NT2/D1 (cell line): Measurements from ENCODE around the gene TRAPPC4.

ENCODE experiments used
- DNase-seq: peaks from one replicate; pipeline ENCODE4 v3.0.0-alpha.2; 2011; ENCODE audit warnings: low read depth, low spot score
- H3K27me3 ChIP-seq: 2 replicates; pipeline ENCODE4 v1.6.0; 2011; ENCODE audit warnings: mild to moderate bottlenecking; ENCODE audit not compliant: insufficient read length, insufficient read depth
- H3K36me3 ChIP-seq: 2 replicates; pipeline ENCODE4 v1.6.1; 2011; ENCODE audit warnings: mild to moderate bottlenecking, low read length, mixed read lengths; ENCODE audit not compliant: insufficient read depth, insufficient read length
- H3K4me1 ChIP-seq: 2 replicates; pipeline ENCODE4 v1.5.1; 2011; ENCODE audit not compliant: insufficient read depth, insufficient read length
- H3K4me3 ChIP-seq: 2 replicates; pipeline ENCODE4 v1.5.1; 2011; ENCODE audit warnings: low read depth; ENCODE audit not compliant: insufficient read length
- H3K9ac ChIP-seq: 2 replicates; pipeline ENCODE4 v1.6.0; 2011; ENCODE audit warnings: low read depth; ENCODE audit not compliant: insufficient read length
- H3K9me3 ChIP-seq: 2 replicates; pipeline ENCODE4 v1.5.1; 2011; ENCODE audit warnings: mild to moderate bottlenecking, low read length; ENCODE audit not compliant: insufficient read depth
- SUZ12 ChIP-seq: IDR thresholded peaks from 2 replicates; pipeline ENCODE4 v1.6.1; 2011; ENCODE audit not compliant: insufficient read length, insufficient read depth; ENCODE audit errors: extremely low read depth
- YY1 ChIP-seq: IDR thresholded peaks from 2 replicates; pipeline ENCODE4 v1.6.1; 2011; ENCODE audit not compliant: insufficient read length, insufficient read depth
- ZNF274 ChIP-seq: IDR thresholded peaks from 2 replicates; pipeline ENCODE4 v1.6.1; 2011; ENCODE audit warnings: mild to moderate bottlenecking, low read depth, low read length

TRAPPC4 gene

DNA sequence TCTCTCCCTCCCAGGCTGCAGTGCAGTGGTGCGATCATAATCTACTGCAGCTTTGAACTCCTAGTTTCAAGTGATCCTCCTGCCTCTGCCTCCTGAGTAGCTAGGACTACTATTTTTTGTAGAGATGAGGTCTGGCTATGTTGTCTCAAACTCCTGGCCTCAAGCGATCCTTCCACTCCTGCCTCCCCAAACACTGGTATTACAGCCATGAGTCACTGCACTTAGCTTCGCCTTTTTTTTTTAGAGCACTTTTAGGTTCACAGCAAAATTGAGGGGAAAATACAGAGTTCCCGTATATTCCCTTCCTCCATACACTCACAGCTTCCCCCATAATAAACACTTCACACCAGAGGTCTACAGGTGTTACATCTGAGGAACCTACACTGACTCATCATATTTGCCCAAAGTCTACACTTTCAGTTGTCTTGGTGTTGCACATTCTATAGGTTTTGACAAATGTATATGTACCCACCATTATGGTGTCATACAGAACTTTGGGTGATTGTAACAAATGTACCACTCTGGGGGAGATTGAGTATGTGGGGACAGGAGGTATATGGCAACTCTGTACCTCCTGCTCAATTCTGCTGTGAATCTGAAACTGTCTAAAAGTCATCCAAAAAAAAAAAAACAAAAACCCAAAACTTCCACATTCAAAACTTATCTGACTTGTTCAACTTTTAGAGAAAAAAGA, 23.4 kb downstream of the TRAPPC4 start:
- no peak overlapping the region for H3K4me3 ChIP-seq
- no peak overlapping the region for H3K9ac ChIP-seq
- DNase-seq = no peak
- H3K9me3 ChIP-seq = no peaks in the 10 kb centered on the region
- no peaks in the 10 kb centered on the region for H3K27me3 ChIP-seq
- TF ChIP-seq ZNF274 = no peak
- no peak for TF ChIP-seq YY1
- TF ChIP-seq SUZ12 = no peak
- H3K4me1 ChIP-seq = no peaks in the 10 kb centered on the region
- H3K36me3 ChIP-seq = peaks cover 25% of the 10 kb centered on the region

DNA sequence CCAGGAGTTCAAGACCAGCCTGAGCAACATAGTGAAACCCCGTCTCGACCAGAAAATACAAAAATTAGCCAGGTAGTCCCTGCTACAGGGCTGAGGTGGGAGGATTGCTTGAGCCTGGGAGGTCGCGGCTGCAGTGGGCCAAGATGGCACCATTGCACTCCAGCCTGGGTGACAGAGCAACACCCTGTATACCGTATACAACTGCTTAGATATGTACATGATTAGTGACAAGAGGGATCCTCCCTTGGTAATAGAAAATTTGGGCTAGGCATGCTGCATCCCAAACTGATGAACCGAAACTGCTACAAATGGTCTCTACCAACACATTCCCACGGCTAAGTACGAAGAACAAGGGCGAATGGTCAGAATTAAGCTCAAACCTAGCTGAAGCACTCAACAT, 24.4 kb downstream of the TRAPPC4 start:
- Histone ChIP-seq H3K4me1 (no peaks in the 10 kb centered on the region), H3K27me3 (no peaks in the 10 kb centered on the region), H3K4me3 (no peak overlapping the region), H3K9ac (no peak overlapping the region), H3K9me3 (no peaks in the 10 kb centered on the region), H3K36me3 (peaks cover 33% of the 10 kb centered on the region)
- TF ChIP-seq SUZ12 = no peak
- TF ChIP-seq YY1 = no peak
- no peak for TF ChIP-seq ZNF274
- DNase-seq = no peak

DNA sequence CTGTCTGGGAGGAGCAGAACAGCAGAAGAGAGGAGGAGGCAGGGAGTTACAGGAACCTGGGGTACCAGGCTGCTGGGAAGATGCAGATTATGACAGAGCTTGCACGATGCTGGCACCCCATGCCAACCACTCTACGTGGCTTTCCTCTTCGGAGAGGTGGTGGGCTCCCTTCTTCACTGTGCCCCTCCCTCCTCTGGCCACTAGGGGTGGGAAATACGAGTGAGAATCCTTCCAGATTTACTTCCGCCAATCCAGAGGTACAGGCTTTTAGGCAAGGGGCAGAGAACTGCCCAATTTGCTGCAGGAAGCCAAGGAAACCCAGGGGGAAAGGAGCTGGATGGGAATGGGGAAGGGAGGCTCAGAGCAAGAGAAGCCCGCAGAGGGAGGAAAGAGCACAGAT, 26.1 kb downstream of the TRAPPC4 start:
- Histone ChIP-seq H3K36me3 (peaks cover 51% of the 10 kb centered on the region), H3K9ac (peak overlapping the region; percentile 4), H3K4me1 (no peaks in the 10 kb centered on the region), H3K9me3 (no peaks in the 10 kb centered on the region), H3K4me3 (no peak overlapping the region), H3K27me3 (no peaks in the 10 kb centered on the region)
- no peak for DNase-seq
- TF ChIP-seq YY1 = no peak
- no peak for TF ChIP-seq ZNF274
- TF ChIP-seq SUZ12 = no peak

DNA sequence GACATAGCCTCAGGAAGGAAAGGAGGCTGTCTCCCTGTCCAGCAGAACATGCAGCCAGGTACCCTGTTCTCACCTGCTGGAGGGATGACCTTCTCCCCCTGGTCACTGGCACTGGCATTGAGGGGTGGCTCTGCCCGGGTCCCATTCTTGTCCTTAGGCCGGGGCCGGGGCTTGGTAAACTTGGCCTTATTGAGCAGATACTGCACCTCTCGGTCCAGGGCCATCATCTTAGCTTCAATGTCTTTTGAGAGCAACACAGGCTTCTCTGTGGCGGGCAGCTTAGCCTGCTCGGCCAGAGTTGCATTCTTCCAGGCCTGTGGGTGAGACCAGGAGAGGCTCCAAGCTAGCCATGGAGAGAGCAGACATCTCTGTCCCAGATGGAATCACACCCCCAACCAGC, 27.9 kb downstream of the TRAPPC4 start:
- Histone ChIP-seq H3K4me1 (no peaks in the 10 kb centered on the region), H3K27me3 (no peaks in the 10 kb centered on the region), H3K9ac (no peak overlapping the region), H3K4me3 (no peak overlapping the region), H3K9me3 (no peaks in the 10 kb centered on the region), H3K36me3 (peaks cover 68% of the 10 kb centered on the region)
- TF ChIP-seq SUZ12 (no peak), YY1 (no peak), ZNF274 (no peak)
- no peak for DNase-seq

DNA sequence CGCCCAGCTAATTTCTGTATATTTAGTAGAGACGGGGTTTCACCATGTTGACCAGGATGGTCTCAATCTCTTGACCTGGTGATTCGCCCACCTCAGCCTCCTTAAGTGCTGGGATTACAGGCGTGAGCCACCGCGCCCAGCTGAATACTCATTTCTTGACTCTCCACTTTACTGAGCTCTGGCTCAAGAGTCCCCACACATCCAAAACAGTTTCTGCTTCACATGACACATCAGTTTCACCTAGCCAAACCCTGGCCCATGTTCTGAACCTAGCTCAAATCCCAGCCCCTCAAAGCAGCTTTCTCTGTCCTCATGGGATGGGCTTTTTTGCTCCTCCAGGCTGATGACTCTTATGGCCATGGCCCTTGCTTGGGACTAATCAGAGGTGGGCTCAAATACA, 28.6 kb downstream of the TRAPPC4 start:
- H3K4me3 ChIP-seq = no peak overlapping the region
- TF ChIP-seq SUZ12 = no peak
- no peak for TF ChIP-seq ZNF274
- TF ChIP-seq YY1 = no peak
- no peaks in the 10 kb centered on the region for H3K9me3 ChIP-seq
- DNase-seq = no peak
- H3K36me3 ChIP-seq = peaks cover 75% of the 10 kb centered on the region
- H3K9ac ChIP-seq = no peak overlapping the region
- H3K27me3 ChIP-seq = no peaks in the 10 kb centered on the region
- H3K4me1 ChIP-seq = no peaks in the 10 kb centered on the region

DNA sequence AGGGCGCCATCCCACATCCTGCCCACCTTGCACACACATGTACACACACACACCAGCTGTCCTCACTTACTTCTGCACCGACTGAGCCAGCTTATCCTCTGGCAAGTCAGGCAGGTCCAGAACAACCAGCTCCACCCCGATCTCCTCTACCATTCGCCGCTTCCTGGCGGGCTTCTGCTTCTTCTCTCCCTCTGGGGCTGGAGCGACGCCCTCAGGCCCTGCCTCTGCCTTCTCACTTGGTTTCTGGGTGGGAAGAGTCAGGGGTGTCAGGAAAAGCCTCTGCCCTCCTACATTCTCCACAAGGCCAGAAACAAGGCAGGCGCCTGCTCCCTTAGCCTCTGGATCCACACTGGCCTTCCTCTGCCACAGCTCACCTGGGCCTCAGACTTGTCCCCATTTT, 30.1 kb downstream of the TRAPPC4 start:
- H3K4me3 ChIP-seq = no peak overlapping the region
- no peaks in the 10 kb centered on the region for H3K9me3 ChIP-seq
- TF ChIP-seq YY1 (no peak), SUZ12 (no peak), ZNF274 (no peak)
- no peak for DNase-seq
- H3K4me1 ChIP-seq = no peaks in the 10 kb centered on the region
- peaks cover 90% of the 10 kb centered on the region for H3K36me3 ChIP-seq
- H3K27me3 ChIP-seq = no peaks in the 10 kb centered on the region
- no peak overlapping the region for H3K9ac ChIP-seq

DNA sequence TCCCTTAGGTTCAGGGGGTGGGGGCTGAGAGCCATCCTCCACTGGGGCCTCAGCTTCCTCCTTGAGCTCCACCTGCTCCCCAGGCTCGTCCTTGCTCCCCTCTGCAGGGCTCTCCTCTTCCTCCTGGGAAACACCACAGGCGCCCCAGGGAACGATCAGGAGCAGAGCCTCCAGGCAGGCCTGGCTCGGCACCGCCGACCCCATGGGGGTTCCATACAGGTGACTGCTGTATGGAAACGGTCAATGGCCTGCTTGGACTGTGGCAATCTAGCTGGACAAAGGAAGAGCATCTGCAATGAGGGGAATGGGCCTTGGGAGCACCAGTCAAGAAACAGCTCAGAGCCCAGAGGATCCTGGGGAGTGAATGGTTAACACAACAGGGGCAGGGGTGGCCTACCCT, 30.5 kb downstream of the TRAPPC4 start:
- H3K9ac ChIP-seq = no peak overlapping the region
- H3K27me3 ChIP-seq = no peaks in the 10 kb centered on the region
- no peak overlapping the region for H3K4me3 ChIP-seq
- H3K9me3 ChIP-seq = no peaks in the 10 kb centered on the region
- H3K4me1 ChIP-seq = no peaks in the 10 kb centered on the region
- peaks cover 94% of the 10 kb centered on the region for H3K36me3 ChIP-seq
- no peak for DNase-seq
- TF ChIP-seq ZNF274 (no peak), SUZ12 (no peak), YY1 (no peak)
